SK-N-SH treated with all-trans-retinoic acid at 6 μM for 48 hours (cell line): ENCODE measurements around the gene KCTD2.

Source experiments
- CREB5 ChIP-seq: fragments of 250-450 bp; sonication (Bioruptor Pico); IDR thresholded peaks from 2 replicates; pipeline ENCODE4 v1.5.1; 2020; ENCODE audit warnings: low read depth, mild to moderate bottlenecking, moderate library complexity
- CSDC2 ChIP-seq: fragments of 250-450 bp; sonication (Bioruptor Pico); IDR thresholded peaks from 2 replicates; pipeline ENCODE4 v1.5.0; 2020; ENCODE audit warnings: mild to moderate bottlenecking, moderate library complexity
- CSRNP3 ChIP-seq: fragments of 250-450 bp; sonication (Bioruptor Pico); IDR thresholded peaks from 2 replicates; pipeline ENCODE4 v1.5.1; 2021; ENCODE audit warnings: mild to moderate bottlenecking, moderate library complexity
- ESRRG ChIP-seq: fragments of 250-450 bp; sonication (Bioruptor Pico); IDR thresholded peaks from 2 replicates; pipeline ENCODE4 v1.6.1; 2021; ENCODE audit warnings: mild to moderate bottlenecking
- GLIS3 ChIP-seq: fragments of 250-450 bp; sonication (Bioruptor Pico); IDR thresholded peaks from 2 replicates; pipeline ENCODE4 v1.5.0; 2020; ENCODE audit warnings: mild to moderate bottlenecking, moderate library complexity
- ISL1 ChIP-seq: fragments of 250-450 bp; sonication (Bioruptor Pico); IDR thresholded peaks from 2 replicates; pipeline ENCODE4 v2.1.2; 2022; ENCODE audit warnings: mild to moderate bottlenecking, moderate library complexity
- OSR1 ChIP-seq: fragments of 250-450 bp; sonication (Bioruptor Pico); IDR thresholded peaks from 2 replicates; pipeline ENCODE4 v1.8.0; 2022; ENCODE audit warnings: moderate library complexity, mild to moderate bottlenecking, inconsistent platforms
- PATZ1 ChIP-seq: fragments of 250-450 bp; sonication (Bioruptor Pico); IDR thresholded peaks from 2 replicates; pipeline ENCODE4 v1.8.0; 2020; ENCODE audit warnings: mild to moderate bottlenecking, moderate library complexity, borderline replicate concordance
- POU6F1 ChIP-seq: fragments of 250-450 bp; sonication (Bioruptor Pico); IDR thresholded peaks from 2 replicates; pipeline ENCODE4 v1.8.0; 2021; ENCODE audit warnings: low read depth, mild to moderate bottlenecking, moderate library complexity, borderline replicate concordance
- PPARA ChIP-seq: fragments of 250-450 bp; sonication (Bioruptor Pico); IDR thresholded peaks from 2 replicates; pipeline ENCODE4 v1.5.0; 2020; ENCODE audit warnings: mild to moderate bottlenecking, borderline replicate concordance
- TSHZ2 ChIP-seq: fragments of 250-450 bp; sonication (Bioruptor Pico); IDR thresholded peaks from 2 replicates; pipeline ENCODE4 v1.5.0; 2020; ENCODE audit warnings: mild to moderate bottlenecking, moderate library complexity
- ZFP3 ChIP-seq: fragments of 250-450 bp; sonication (Bioruptor Pico); IDR thresholded peaks from 2 replicates; pipeline ENCODE4 v1.5.0; 2020; ENCODE audit warnings: mild to moderate bottlenecking, moderate library complexity
- ZNF8 ChIP-seq: fragments of 450-650 bp; formaldehyde crosslinking; IDR thresholded peaks from 2 replicates; pipeline ENCODE4 v1.5.0; 2020; ENCODE audit warnings: mild to moderate bottlenecking, moderate library complexity

- TF ChIP-seq OSR1 (CRISPR knock-in tag): no peak
- TF ChIP-seq ZNF8 (CRISPR knock-in tag): no peak
- no peak for TF ChIP-seq PATZ1 (CRISPR knock-in tag)
- no peak for TF ChIP-seq CSDC2
- TF ChIP-seq ESRRG (CRISPR knock-in tag): no peak
- no peak for TF ChIP-seq GLIS3 (CRISPR knock-in tag)
- TF ChIP-seq ZFP3 (CRISPR knock-in tag): no peak
- no peak for TF ChIP-seq POU6F1
- no peak for TF ChIP-seq CSRNP3 (CRISPR knock-in tag)
- TF ChIP-seq ISL1: no peak
- no peak for TF ChIP-seq TSHZ2 (CRISPR knock-in tag)
- TF ChIP-seq CREB5 (CRISPR knock-in tag): no peak
- TF ChIP-seq PPARA (CRISPR knock-in tag): no peak
These were observed 20.8 kb downstream of the KCTD2 start for GRCh38 chr17:75067856-75068255.
